HG02759 (cell line): ENCODE data around the gene MARK4.
"Not testable (repeated sequence)": the region's sequence is repeated elsewhere in the genome, so short reads cannot be mapped to it uniquely, and the experiment has no call there.

Source experiments
- ATAC-seq: cut with Tn5 transposase; IDR thresholded peaks from one replicate; pipeline ENCODE4 v1.9.1; 2021; ENCODE audit warnings: mild to moderate bottlenecking, moderate library complexity; ENCODE audit not compliant: unreplicated experiment

MARK4 gene

DNA sequence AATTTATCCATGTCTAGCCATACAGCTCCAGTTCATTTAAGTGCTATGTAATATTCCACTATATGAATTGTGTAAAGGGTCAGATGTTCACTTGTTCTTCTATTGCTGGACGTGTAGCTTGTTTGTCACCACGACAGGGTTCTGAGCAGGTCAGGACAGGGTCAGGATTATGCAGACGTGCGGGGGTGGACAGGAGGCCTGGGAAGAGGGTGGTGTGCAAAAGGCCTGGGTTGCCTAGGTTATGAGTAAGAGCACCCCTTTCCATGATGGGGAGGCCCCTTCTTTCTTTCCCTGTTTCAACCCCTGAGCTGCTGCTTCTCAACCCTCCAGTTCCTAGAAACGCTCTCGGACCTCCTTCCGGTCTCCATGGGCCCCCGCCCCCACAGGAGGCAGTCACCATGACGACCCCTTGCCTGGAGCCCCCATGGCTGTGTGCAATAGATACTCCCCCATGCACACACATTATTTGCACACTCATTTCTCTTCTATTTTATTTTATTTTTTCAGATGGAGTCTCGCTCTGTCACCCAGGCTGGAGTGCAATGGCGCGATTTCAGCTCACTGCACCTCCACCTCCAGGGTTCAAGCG is 7.8 kb upstream of the MARK4 start:
- ATAC-seq, result no peak

DNA sequence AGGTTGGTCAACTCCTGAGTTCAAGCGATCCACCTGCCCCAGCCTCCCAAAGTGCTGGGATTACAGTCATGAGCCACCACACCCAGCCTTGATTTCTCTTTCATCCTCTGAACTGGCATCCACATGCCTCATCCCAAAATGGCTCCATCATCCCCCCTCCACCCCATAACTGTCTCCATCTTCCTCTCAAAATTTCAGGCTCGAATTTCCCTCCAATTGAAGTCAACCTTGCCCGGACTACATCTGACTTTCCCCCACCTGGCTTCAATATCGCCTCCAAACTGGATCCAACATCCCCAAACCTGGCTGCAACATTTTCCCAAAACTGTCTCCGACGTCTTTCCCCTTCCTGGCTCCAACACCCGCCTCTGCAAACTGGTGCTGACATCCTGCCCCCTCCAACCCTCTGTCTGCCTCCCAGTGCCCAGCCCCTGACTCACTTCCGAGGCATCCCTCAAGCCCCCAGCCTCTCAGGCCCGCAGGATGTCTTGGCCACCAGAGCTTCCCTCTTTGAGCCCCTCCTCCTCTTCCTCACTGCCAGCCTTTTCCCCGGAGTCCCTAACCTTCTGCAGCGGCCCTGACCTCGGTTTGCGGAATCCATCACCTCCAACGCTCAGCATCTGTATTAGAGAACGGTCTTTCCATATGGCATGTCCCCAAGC is 6.8 kb upstream of the MARK4 start:
- ATAC-seq, result no peak

DNA sequence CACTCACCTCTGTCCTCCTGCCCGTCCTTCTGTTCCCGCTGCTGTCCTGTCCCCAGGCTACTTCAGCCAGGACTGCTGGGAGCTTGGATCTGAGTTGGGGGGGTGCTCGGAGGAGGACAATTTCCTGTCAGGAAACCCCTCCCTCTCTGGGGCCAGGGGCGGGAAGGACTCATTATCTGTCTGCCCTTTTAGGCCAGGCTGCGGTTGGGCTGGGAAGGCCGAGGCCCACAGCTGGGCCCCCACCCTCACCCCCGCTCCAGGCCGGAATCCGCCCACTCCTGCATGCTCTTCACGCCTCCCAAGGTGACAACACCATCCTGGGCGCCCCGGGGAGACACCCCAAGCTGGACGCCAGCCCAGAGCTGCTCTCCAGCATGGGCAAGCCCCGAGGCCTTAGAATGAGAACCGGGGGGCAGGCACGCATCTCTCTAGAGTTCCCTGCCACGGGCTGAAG is 5.7 kb upstream of the MARK4 start, which contains the start of gene EXOC3L2:
Gene EXOC3L2 (minus strand): TSS at position 74 of the 454 bp plus-strand sequence. CDS start 6,362 bp downstream, outside the sequence.
- no peak for ATAC-seq

- no peak for ATAC-seq
These were observed 5.2 kb upstream of the MARK4 start for GRCh38 chr19:45245826-45246225.

DNA sequence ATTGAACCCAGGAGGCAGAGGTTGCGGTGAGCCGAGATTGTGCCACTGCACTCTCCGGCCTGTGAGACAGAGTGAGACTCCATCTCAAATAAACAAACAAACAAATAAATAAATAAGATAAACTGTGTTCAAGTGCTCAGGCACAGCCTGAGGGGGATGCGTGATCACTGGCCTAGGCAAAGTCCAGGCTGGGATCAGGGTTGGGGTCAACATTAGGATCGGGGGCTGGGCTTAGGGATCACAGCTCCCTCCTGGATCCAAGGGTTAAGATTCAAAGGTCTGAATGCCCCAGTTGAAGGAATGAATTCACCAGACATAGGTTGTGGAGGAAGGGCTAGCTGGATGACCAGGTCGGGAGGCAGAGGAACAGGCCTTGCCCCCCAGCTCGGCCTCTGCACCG is 3.9 kb upstream of the MARK4 start:
- ATAC-seq, result no peak

DNA sequence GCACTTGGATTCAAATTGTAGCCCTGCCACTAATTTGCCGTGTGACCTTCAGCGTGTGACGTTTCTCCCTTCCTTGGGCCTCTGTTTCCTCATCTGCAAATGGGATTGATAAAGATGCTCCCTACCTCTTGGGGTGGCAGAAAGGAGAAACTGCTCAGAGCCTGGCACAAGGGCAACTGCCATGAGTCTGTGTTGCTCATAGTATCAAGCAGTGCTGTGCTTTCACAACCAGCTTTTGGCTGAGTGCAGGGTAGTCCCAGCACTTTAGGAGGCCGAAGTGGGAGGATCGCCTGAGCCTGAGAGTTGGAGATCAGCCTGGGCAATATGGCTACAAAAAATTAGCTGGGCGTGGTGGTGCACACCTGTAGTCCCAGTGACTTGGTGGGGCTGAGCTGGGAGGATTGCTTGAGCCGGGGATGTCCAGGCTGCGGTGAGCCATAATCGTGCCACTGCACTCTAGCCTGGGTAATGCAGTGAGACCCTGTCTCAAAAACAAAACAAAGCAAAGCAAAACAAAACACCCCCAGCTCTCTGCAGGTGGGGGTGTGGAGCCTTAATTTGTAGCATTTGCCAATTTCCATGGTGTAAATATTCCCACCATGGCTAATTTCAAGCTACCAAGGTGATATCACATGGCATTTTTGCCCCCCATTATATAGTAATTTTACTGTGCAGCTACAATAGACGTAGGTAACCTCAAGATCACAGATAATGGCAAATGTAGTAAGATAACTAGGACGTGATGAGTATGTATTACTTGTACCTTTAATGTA is 1.6 kb upstream of the MARK4 start:
- ATAC-seq, result no peak

DNA sequence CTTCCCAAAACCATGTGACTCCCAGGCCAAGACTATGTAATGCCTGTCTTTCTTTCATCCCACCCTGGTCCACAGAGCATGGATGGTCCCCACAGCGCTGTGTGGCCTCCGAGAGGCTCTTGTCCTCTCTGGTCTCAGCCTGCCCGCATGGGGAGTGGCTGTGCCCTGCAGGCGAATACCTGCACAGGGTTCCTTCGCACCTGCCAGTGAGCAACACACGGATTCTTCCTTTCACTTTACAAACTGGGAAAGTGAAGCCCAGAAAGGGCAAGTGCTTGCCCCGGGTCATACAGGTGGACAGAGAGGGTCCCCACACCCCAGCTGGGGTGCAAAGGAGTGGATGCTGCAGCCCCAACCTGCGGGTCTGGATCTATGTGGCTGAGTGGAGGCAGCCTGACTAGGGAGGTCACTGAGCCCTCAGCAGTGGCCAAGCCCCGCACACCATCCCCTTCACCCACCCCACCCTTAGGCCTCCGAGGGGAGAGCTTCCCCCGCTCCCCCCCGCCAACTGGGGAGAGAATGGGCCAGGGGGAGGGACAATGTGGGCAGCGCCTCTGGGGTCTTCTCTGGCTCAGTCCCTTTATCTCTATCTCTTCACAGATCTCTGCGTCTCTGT is 747 bp upstream of the MARK4 start:
- no peak for ATAC-seq

- no peak for ATAC-seq
These were observed 632 bp downstream of the MARK4 start for GRCh38 chr19:45251452-45252354.

- ATAC-seq, result no peak
These were observed 2.4 kb downstream of the MARK4 start for GRCh38 chr19:45253396-45254027.

GRCh38 chr19:45254044-45254531 is 3.0 kb downstream of the MARK4 start:
- ATAC-seq, result no peak

DNA sequence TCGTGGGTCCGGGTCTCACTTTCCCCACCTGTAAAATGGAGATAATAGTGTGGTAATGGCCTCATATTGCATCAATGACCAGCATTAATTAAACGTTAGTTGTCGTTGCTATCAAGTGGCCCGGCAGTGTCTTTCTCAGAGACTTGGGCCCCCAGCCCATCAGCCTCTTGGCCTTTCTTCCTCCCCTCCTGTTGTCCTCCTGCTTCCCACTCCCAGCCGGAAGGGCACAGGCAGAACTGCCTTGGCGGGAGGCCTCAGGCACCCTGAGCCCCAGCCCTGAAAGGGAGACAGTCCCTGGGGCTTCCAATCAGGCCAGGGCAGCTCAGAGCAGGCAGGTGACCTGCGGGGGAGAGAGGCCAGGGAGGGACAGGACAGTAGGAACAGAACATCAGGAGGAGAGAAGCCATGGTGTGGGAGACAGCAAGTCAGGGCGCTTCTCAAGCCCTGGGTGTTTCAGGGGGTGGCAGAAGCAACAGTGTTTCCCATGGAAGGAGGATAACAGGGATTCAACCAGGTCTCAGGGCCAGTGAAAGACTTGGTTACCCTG is 4.6 kb downstream of the MARK4 start:
- no peak for ATAC-seq

- no peak for ATAC-seq
These were observed 5.8 kb downstream of the MARK4 start for GRCh38 chr19:45256836-45257235.

DNA sequence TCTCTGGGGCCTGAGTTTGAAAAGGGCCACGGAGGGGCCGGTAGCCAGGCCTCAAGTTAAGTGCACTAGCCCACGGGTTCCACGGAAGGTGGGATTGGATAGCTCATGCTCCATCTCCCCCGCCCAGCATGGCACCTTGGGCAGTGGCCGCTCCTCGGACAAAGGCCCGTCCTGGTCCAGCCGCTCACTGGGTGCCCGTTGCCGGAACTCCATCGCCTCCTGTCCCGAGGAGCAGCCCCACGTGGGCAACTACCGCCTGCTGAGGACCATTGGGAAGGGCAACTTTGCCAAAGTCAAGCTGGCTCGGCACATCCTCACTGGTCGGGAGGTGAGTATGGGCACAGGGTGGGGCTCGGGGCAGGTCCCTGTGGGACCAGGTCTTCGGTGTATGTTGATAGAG is 7.8 kb downstream of the MARK4 start:
- no peak for ATAC-seq

DNA sequence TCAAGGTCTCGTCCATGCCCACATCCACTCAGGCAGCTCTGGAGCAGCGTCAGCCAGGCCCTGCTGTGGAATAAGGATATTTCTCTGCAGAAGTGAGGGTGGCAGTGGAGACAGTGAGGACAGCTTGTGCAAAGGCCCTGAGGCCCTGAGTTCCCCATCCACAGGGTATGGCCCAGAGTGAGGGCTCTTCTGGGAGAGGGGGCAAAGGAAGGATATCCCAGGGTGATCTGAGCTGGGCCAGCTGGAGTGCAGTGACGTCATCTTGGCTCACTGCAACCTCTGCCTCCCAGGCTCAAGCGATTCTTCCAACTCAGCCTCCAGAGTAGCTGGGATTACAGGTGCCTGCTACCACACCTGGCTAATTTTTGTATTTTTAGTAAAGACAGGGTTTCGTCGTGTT is 11.5 kb downstream of the MARK4 start:
- no peak for ATAC-seq

DNA sequence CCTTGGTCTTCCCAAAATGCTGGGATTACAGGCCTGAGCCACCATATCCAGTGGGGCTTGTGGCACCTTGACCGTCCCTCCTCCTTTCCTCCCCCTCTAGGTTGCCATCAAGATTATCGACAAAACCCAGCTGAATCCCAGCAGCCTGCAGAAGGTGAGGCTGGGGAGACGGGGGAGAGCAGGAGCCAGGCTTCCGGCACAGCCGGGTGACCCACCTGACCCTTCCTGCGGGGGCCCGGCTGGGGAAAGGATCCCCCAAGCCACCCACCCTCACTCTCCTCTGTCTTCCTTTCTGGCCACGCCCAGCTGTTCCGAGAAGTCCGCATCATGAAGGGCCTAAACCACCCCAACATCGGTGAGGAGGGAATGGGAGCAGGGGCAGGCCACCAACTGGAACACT is 11.9 kb downstream of the MARK4 start:
- no peak for ATAC-seq

GRCh38 chr19:45264781-45265317 is 13.8 kb downstream of the MARK4 start:
- no peak for ATAC-seq

GRCh38 chr19:45265375-45265774 is 14.3 kb downstream of the MARK4 start:
- no peak for ATAC-seq

DNA sequence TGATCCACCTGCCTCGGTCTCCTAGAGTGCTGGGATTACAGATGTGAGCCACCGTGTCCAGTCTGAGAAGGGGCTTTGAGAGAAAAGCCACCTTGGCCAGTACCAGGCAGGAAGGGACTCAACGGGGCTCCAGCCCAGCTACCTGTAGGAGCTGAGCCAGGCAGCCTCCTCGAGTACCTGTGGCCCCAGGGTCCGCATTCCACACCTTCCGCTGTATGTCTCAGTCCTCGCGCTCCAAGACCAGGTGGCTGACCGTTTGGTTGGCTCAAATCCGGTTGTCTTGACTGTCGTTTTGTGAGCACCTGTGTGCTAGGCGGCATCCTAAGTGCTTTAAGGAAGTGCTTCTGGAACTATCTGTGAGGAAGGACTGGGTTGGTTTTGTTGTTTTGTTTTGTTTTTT is 16.2 kb downstream of the MARK4 start:
- no peak for ATAC-seq

GRCh38 chr19:45269939-45270338 is 18.9 kb downstream of the MARK4 start:
- ATAC-seq, result not testable (repeated sequence)
